ELF-1 (cell line): ENCODE data around the gene TNFRSF13B.

ENCODE experiments used
- DNase-seq: peaks from one replicate; pipeline ENCODE4 v3.0.0-alpha.2; 2016; ENCODE audit warnings: low read depth, low spot score

The TNFRSF13B gene

GRCh38 chr17:16938496-16939207 is 33.3 kb downstream of the TNFRSF13B start:
- DNase-seq: no peak

- no peak for DNase-seq
These were observed 33.9 kb downstream of the TNFRSF13B start for GRCh38 chr17:16938031-16938430.

GRCh38 chr17:16937431-16937830 is 34.5 kb downstream of the TNFRSF13B start:
- no peak for DNase-seq

- DNase-seq: no peak
These were observed 35.2 kb downstream of the TNFRSF13B start for GRCh38 chr17:16936536-16937310.

GRCh38 chr17:16935786-16936185 is 36.1 kb downstream of the TNFRSF13B start:
- DNase-seq: no peak

- DNase-seq: no peak
These were observed 36.7 kb downstream of the TNFRSF13B start for GRCh38 chr17:16935241-16935663.

GRCh38 chr17:16934836-16935235 is 37.1 kb downstream of the TNFRSF13B start:
- DNase-seq: no peak

GRCh38 chr17:16934133-16934795 is 37.7 kb downstream of the TNFRSF13B start:
- DNase-seq: no peak

- DNase-seq: no peak
These were observed 38.4 kb downstream of the TNFRSF13B start for GRCh38 chr17:16933317-16934132.

GRCh38 chr17:16932611-16933010 is 39.3 kb downstream of the TNFRSF13B start:
- no peak for DNase-seq

- DNase-seq: no peak
These were observed 39.8 kb downstream of the TNFRSF13B start for GRCh38 chr17:16932156-16932555.

- no peak for DNase-seq
These were observed 40.4 kb downstream of the TNFRSF13B start for GRCh38 chr17:16931318-16932060.

- DNase-seq: no peak
These were observed 41.2 kb downstream of the TNFRSF13B start for GRCh38 chr17:16930571-16931317.

- DNase-seq: no peak
These were observed 42.0 kb downstream of the TNFRSF13B start for GRCh38 chr17:16929757-16930520.

GRCh38 chr17:16929035-16929680 is 42.8 kb downstream of the TNFRSF13B start:
- no peak for DNase-seq

- DNase-seq: no peak
These were observed 43.4 kb downstream of the TNFRSF13B start for GRCh38 chr17:16928406-16929034.

GRCh38 chr17:16927641-16928321 is 44.1 kb downstream of the TNFRSF13B start:
- DNase-seq: no peak
